ENCODE measurements around the gene GPRIN1.
"Not testable (repeated sequence)": the region's sequence is repeated elsewhere in the genome, so short reads cannot be mapped to it uniquely, and the experiment has no call there.

GPRIN1 gene

DNA sequence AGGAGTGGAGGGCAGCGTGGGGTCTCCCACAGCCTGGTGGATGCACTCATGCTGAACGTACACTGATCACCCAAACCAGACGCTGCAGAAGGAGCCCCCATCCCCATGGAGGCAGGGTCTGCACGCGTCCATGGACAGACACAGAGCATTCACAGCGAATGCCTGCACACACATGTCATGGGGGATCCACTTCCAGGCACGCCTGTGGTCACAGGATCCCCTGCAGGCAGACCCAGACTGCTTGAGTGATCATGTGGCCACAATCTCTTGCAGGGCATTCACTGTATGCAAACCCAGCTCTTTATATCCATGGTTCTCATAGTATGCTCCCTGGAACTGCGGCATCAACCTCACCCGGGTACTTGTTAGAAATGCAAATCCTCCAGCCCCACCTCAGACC, 15.0 kb upstream of the GPRIN1 start:
- DNase-seq (ENCODE audit: low read depth): no peak

DNA sequence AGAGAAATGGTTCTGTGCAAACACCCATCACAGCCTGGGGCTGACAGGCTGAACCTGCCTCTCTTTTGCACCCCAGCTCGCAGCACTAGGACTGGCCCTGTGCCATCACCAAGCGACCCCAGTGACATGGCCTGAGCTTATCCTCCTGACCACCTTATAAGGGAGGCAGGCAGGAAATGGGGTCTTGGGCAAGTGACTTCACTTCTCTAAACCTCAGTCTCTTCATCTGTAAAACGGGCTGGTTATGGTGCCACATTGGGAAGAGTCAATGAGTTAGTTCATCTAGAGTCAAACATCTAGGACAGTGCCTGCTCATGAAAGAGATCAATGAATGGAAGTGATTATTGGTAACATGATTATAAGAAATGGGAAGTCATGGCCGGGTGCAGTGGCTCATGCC, 14.2 kb upstream of the GPRIN1 start:
- DNase-seq (ENCODE audit: low read depth): no peak

DNA sequence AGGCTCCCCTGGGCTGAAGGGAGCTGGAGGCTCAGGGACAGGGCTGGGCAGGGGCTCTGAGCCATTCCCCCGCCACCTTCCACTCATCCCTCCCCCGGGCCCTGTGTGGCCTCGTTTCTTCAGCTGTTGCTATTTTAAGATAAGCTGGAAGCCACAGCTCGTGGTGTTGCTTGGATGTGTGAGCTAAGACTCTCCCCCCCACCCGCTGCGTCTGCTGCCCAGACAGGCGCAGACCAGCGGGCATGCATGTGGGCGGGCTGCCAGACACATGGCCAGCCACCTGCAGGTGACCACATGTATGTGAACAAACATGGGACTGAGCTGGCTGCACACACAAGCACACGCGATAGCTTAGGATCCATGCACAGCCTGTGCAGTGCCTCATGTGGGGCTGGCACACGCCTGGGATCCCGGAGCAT, 11.7 kb upstream of the GPRIN1 start:
- DNase-seq (ENCODE audit: low read depth): peak; percentile 25

DNA sequence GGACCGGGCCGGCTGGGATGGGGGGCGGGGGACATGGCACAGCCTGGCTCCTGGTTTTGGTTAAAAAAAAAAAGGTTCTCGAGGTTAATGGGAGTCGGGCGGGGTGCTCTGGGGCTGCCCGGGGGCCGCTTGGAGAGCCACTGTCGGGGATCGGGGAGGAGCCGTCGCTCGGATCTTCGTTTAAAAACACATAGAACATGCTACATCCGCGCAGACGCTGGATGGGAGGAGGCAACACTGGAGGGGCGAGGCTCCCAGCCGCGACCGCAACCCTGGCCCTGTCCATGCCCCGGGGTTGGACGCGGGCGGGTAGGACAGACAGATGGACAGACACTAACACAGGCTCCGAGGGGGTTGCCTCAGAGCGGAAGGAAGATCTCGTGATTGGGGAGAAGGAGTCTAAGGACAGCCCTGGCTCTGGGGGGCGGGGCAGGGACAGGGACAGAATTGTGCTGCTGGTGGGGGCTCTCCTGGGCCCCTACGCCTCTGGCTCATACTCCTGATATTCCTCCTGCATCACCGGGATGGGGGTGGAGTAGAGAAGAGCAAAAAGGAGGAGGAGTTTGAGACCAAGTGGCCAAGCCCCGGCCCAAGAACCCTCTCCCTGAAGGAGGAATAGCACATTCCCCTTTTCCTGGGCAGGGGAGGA, 10.5 kb upstream of the GPRIN1 start:
- DNase-seq (ENCODE audit: low read depth): peak; percentile 12

DNA sequence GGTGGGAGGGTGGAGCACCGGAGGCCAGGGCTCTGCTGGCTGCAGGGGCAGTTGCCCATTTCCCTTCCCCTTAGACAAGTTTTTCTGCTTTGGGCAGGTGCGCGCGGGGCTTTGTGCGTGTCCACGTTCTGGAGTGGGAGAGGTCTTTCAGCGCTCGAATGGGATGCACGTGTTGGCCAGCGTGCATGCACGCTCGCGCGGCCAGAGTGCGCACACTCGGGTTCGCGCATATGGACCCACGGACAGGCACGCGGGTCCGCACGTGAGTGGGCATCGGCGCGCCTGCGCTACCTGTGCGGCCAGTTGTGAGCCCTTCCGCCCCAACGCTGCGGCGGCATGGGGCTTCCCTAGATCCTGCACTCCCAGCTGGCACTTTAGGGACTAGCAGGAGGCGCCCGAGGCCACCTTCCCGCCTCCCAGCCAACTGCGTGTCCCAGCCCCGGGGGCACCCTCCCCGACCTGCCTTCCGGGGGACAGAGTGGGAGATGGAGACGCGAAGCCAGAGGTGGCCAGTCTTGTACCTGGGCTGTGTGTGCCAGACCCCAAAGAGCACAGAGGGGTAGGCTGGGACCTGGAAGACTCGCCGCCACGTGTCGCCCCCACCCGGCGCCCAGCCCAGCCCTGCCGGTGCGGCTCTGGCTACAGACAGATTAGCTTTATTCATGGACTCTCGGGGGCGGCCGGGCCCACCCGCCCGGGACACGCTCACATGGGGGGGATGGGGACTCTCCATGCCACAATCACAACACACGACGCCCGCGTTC, 9.8 kb upstream of the GPRIN1 start:
- DNase-seq (ENCODE audit: low read depth): no peak

DNA sequence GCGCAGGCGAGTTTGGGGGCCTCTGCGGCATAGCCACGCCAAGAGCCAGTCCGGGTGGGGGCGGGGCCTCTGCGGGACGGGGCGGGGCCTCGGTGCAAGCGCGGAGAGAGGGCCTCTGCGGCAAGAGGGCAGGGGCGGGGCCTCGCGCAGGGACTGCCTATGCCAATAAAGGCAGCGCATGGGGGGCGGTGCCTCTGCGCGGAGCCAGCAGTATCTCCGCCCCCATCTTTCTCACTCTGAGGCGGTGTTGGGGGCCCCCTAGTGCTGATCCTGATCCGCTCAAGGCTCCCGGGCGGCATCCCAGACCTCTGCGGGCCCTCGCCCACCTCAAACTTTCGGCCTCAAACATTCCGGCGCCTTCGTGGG, 9.2 kb upstream of the GPRIN1 start:
- peak; percentile 83 for DNase-seq (ENCODE audit: low read depth)

DNA sequence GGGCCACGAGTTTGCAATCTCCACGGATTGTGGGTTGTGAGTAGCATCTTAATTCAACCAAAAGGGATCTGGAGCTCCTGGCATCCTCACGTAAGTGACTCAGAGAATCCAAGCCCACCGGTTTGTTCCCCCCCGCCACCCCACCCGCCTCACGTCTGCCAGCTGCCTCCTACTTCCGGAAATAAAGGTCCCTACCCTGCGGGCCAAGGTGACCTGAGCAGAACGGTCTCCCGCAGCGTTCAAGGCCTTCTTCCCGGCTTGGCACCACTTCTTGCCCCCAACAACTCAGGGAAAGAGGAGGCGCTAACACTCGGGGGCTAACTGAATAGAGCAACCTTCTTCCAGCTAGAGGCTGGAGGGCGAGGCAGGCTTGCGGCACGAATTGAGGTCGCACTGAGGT, 8.8 kb upstream of the GPRIN1 start:
- DNase-seq (ENCODE audit: low read depth): no peak

DNA sequence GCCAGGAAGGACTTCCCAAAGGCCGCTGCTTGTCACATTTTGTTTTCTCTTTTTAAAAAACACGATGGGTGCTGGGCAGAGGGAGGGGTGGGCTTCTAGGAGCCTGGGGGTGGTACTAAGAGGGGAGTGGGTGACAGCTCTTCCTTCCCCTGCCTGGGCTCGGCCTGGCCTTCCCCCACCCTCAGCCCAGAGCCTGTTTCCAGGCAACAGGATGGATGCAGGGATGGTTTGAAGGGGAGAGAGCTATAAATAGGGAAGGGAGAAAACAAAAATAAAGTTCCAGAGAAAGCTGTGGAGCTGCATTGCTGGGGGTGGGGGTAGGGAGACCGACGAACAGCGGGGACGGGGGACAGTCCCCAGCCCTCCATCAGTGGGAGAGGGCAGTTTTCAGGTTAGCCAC, 6.6 kb upstream of the GPRIN1 start:
- DNase-seq (ENCODE audit: low read depth): no peak

DNA sequence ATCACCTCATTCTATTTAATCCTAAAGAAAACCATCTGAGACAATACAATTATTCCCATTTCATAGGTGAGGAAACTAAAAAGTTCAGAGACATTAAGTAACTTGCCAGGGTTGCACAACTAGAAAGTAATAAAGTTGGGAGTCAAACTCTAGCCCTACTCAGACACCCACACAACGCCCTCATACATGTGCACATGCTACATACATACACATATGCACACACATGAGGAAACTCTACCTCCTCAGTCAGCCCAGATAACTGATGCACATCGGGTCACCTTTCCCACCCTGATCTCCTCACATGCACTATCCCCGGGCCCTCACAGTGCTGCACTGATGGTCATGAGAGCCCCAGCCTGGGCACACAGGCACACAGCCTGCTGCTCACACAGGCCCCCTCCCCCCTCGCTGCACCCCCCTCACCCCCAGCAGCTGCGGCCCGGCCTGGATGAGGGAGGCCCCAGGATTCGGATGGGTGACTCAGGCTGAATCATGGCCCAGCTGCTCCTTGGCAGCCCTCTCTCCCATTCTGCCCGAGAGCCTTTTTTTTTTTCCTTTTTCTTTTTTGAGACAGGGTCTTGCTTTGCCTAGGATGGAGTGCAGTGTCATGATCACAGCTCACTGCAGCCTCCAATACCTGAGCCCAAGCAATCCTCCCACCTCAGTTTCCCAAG, 5.0 kb upstream of the GPRIN1 start:
- DNase-seq (ENCODE audit: low read depth): peak; percentile 54

DNA sequence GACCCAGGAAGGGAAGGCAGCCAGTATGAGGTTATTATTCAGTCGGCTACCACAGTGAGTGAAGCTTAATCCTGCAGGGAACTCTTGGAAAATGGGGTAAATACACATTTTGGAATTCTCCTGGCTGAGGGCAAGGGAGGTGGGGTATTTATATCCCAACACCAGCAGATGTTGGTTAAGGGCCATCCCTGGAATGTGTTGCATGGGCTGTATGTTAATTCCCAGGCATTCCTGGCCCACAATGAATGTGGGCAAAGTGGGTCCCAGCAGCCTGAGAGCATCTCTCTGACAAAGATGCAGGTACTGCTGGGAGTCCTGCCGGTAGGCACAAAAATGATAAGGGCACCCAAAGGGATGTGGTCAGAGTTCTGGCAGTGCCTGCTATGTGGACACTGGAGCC, 2.9 kb upstream of the GPRIN1 start:
- no peak for DNase-seq (ENCODE audit: low read depth)

DNA sequence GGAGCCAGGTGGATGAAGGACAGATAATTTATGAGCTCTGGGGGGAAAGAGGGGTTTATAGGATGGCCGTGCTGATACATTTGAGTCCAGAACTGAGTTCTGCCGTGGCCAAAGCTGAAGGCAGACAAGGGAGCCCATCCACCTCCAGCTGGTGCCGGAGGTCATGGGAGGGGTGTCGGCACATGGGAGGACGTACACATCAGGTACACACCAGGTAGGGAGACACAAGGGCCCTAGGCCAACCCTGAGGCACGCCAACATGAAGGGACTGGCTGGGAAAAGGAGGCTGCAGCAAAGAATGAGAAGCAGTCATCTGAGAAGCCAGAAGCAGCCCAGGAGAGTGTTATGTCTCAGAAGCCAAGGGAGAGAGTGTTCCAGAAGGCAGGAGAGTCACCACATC, 2.1 kb upstream of the GPRIN1 start:
- no peak for DNase-seq (ENCODE audit: low read depth)

DNA sequence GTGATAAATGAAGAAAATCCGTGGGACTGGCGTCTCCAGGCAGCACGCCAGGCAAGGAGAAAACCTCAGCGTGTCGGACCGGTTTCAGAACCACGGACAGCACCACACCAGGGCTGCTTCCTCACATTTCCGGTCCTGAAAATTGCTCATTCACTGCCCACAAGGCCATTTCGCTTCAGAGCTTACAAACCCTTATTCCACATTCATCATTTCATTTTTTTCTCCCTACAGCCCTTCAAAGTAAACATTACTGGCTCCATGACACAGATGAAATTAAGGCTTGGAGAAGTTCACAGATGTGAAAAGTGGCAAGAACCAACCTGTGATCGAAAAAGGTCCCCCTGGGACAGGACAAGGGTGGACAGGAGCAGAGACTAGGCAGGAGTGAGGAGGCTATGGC, 1.5 kb upstream of the GPRIN1 start:
- DNase-seq (ENCODE audit: low read depth): peak; percentile 89

DNA sequence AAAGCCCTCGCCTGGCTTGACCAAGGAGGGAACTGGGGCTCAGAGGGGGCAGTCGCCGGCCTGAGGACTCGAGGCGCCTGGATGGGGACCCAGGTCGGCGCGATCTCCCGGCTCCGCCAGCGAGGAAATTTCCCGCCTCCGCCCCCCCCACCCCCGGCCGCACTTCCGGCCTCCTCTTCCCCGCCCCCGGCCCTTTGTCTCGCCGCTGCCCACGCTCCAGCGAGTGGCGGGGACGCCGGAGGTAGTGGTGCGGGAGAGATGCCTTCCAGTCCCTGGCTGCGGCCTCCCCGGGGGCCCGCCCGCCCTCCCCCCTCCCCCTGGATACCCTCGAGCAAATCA, 448 bp upstream of the GPRIN1 start:
- no peak for DNase-seq (ENCODE audit: low read depth)

DNA sequence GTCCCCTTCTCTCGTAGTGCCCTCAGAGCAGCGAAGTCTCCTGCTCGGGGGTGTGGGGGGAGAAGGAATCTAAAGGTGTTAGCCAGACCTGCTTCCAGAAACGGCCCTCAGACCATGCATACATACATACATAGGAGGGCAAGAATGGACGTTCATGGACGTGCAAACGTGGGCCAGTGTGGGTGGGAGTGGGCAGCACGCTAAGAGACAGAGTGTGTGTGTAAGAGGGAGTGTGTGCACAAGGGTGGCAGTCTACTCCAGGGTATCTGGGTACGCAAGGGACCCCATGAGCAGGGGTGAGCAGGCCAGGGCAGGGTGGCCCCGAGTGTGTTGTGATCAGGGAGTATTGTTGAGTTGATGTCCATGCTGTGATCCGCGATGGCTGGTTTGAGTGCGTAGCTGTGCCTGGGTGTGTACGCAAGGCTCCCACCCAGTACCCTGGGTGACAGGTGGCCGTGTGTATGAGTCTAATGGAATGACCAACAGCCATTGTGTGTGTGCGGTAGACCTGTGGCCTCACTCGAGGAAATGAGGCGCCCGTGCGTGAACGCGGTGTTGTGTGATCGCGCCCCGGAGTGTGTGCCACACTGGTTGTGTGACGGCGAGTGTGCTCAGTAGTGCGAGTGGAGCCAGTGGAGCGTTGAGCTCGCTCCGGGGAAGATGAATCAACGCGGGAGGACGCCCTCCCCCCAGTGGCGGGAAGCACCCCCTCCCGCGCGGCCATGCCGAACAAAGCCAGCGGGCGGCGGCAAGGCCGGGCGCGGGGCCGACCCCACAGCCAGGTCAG, 826 bp downstream of the GPRIN1 start:
- DNase-seq (ENCODE audit: low read depth): no peak

DNA sequence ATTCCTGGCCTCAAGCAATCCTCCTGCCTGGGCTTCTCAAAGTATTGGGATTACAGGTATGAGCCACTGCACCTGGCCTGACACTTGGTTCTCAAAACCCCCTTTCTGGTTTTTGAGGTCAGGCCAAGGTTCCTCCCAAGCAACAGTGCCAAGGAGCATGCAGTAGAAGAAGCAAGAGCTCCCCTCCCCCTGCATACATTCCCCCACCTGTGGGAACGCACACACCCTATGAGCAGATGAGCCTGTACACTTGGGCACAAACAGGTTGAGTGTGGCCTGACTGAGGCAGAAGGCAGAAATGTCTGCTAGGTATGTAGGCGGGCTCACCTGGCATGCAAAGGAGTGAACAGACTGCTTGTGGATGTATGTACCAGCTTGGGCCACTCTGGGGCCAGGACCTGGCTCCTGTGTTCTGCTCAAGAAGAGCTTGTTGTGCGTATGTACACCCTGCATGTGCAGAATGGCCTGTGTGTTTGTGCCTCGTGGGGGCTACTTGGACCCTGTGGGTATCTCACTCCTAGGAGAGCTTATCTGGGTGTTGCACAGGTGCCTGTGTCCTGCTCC, 1.7 kb downstream of the GPRIN1 start:
- DNase-seq (ENCODE audit: low read depth): no peak

DNA sequence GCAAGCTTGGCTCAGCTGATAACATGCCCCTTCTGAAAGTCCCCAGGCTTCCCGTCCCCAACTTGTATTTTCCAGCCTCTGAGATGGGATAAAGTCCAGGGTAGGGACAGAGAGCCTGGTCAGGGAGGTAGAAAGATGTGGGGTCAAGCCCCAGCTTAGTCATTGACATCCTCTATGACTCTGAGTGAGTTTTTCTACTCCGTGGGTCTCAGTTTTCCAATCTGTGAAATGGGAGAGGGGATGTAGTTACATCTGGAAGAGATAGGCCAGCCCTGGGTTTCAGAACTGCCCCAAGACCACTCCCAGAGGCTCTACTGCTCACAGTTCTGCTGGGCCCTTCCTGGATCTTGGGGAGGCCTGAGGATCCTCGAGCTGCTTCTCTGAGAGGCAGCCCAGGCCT, 3.1 kb downstream of the GPRIN1 start:
- no peak for DNase-seq (ENCODE audit: low read depth)

DNA sequence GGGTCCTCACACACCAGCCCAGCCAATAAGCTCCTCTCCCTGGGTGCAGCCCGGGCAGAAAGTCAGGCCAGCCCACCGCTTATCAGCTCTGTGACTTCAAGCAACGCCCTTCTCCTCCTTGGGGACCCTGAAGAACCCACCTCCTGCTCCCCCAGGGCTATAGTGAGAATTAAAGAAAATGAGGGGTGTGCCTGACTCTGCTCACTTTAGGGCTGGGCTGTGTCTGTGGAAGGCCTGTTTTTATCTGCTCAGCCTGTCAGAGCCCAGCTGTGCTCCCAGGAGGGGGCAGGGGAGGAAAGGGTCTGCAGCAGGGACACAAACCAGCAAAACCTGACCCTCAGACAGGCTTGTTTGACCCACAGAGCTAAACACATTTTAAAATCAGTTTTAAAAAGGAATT, 3.9 kb downstream of the GPRIN1 start:
- DNase-seq (ENCODE audit: low read depth): no peak

DNA sequence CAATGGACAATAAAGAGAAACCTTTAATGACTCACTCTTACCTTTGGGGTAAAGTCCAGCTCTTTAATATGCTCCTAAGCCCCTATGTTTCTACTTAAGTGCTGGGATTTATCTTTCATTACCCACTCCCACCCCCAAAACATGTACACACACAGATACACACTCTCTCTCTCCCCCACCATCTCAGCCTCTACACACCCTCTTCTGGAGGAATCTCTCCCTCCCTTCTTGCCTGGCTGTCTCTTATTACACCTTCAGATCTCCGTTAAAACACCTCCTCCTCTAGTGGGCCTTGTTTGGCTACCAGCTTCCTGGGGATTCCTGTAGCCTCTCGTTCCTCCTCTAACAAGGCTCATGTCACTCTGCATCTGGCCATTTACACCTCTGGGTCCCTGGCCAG, 6.9 kb downstream of the GPRIN1 start:
- DNase-seq (ENCODE audit: low read depth): no peak

DNA sequence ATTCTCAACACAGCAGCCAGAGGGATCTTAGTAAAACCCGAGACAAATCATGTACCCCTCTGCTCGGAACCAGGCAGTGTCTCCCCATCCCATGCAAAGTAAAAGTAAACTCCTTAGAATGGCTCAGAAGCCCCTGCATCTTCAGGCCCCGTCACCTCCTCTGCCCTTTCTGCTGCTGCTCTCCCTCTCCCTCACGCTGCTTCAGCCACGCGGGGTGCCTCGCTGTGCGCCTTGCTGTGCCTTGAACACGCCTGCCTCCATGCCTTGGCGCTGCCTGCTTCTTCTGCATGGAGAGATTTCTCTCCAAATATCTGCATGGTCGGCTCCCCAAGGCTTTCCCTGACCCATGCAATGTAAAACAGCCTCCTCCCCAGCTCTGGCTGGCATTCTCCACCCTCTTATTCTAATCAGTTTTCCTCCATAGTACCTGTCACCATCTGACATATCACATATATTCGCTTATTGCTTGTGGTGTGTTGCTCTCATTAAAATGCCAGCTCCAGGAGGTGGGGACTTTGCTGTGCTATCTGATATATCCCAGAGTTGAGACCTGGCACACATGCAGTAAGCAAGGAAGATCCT, 8.0 kb downstream of the GPRIN1 start:
- DNase-seq (ENCODE audit: low read depth): no peak

DNA sequence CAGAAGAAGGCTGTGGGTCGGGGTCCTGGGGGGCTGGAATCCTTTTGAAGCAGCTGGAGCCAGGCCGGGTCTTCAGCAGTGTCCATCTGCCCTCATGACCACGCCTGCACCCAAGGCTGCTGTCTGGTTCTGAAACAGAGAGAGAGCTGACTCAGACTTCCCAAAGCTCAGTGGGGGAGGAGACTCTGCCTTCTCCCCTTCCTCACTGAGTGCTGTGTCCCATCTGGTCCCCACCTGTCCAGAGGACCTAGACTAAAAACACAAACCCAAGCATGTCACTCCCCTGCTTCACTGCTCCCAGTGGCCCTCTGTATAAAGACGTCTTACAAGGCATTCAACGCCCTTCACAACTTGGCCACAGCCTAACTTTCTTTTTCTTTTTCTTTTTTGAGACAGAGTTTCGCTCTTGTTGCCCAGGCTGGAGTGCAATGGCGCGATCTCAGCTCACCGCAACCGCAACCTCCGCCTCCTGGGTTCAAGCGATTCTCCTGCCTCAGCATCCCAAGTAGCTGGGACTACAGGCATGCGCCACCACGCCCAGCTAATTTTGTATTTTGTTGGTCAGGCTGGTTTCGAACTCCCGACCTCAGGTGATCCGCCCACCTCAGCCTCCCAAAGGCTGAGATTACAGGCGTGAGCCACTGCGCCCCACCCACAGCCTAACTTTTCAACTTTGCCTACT, 10.1 kb downstream of the GPRIN1 start:
- not testable (repeated sequence) for DNase-seq (ENCODE audit: low read depth)
